ENCODE measurements around the gene R3HCC1L. TPM values are rescaled to one million over a fixed set of nuclear protein-coding genes. Genes with fewer than 3 reads are reported as not detected.

R3HCC1L gene
- total RNA-seq, 1 donor from 2014 or later, result 18.7 TPM

DNA sequence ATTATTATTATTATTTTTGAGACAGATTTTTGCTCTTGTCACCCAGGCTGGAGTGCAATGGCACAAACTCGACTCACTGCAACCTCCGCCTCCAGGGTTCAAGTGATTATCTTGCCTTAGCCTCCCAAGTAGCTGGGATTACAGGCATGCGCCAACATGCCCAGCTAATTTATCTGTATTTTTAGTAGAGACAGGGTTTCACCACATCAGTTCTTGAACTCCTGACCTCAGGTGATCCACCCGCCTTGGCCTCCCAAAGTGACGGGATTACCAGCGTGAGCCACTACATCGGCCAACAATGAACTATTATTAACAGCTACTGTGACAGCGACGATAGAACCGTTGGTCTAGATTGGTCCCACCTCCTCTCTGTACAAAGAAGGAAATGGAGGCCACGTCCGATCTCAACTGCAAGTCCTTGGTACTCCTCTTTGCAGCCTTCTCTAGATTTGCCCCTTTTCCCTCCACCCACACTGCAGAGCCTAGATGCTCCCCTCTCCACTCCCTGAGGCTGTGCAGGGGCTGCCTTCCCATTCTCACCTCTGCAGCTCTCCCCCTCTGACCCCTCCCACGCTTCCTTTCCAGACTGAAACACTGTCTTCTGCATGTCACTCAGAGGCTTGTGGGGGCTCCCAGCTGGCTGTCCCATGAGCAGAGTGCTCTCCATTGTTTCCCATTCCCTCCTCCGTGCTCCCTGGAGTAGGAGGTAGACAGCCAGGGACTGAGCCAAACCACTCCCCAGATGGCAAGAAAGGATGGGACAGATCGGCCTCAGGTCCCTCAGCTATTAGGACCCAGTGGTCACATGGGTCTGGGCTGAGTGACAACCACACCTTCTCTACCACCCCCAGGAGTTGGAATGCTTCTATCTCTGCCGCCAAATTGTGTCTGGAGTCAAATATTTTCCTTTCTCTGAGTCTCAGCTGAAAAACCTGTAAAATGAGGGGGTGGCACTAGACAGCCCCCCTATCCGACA is 131.2 kb downstream of the R3HCC1L start:
- TF ChIP-seq CTCF (IDR thresholded peaks at IDR 0.05; ENCODE audit: unreplicated experiment), result no peak
- H3K4me3 Mint-ChIP-seq (ENCODE audit: low read depth), result no peak overlapping the region
- H3K9me3 Mint-ChIP-seq (ENCODE audit: low read depth), result no peaks in the 10 kb centered on the region

GRCh38 chr10:98266647-98267046 is 132.2 kb downstream of the R3HCC1L start:
- Mint-ChIP-seq H3K27ac (no peak overlapping the region), H3K4me3 (ENCODE audit: low read depth) (peak overlapping the region; percentile 41), H3K36me3 (ENCODE audit: insufficient read depth) (no peaks in the 10 kb centered on the region), H3K9me3 (ENCODE audit: low read depth) (no peaks in the 10 kb centered on the region), H3K4me1 (ENCODE audit: low read depth) (peaks cover 18% of the 10 kb centered on the region), H3K27me3 (peaks cover 52% of the 10 kb centered on the region)
- TF ChIP-seq CTCF (IDR thresholded peaks at IDR 0.05; ENCODE audit: unreplicated experiment), result no peak
- DNase-seq (ENCODE audit: low spot score, unreplicated experiment), result no peak

More for the DNA sequence above, 131.2 kb downstream of the R3HCC1L start:
- H3K27ac Mint-ChIP-seq, result no peak overlapping the region
- no peaks in the 10 kb centered on the region for H3K36me3 Mint-ChIP-seq (ENCODE audit: insufficient read depth)
- peaks cover 45% of the 10 kb centered on the region for H3K27me3 Mint-ChIP-seq
- DNase-seq (ENCODE audit: low spot score, unreplicated experiment), result no peak
- peaks cover 19% of the 10 kb centered on the region for H3K4me1 Mint-ChIP-seq (ENCODE audit: low read depth)

DNA sequence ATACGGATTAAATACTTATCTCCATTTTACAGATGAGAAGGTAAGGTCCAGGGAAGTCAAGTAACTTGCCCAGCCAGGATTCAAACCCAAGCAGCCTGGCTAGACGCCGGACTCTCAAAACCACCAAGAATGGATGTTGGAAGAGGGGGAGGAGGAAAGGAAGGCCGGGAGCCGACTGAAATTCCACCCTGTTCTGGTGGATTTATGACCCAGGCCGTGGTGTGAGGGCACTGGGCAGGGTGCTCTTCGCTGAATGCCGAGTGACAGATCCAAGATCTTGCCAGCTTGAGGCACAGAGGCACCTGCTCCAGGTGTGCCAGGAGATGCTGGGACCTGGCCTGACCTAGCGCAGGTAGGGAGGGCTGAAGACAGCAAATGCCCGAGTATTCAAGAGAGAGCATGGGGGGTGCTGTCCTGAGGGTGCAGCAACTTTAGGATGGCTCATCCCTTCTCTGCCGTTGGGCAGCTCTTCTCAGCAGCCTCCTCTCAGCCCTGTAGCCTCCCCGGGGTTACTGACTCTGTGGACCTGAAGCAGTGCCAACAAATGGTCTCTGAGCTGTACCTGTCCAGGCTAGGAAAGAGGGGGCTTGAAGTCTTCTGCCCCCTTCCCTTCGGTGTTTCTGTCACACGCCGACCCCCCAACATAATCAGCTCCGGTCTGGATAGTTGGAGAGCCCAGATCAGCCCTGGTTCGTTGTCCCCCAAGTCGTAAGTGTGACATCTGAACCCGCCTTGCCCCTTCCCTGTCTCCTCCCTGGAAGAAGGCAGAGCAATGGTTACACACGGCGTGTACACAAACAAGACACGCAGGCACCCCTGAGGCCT is 132.8 kb downstream of the R3HCC1L start:
- TF ChIP-seq CTCF (IDR thresholded peaks at IDR 0.05; ENCODE audit: unreplicated experiment), result no peak
- Mint-ChIP-seq H3K9me3 (ENCODE audit: low read depth) (no peaks in the 10 kb centered on the region), H3K4me1 (ENCODE audit: low read depth) (peaks cover 18% of the 10 kb centered on the region), H3K4me3 (ENCODE audit: low read depth) (peak overlapping the region; percentile 80), H3K27me3 (peaks cover 58% of the 10 kb centered on the region), H3K27ac (peak overlapping the region; percentile 65), H3K36me3 (ENCODE audit: insufficient read depth) (no peaks in the 10 kb centered on the region)
- no peak for DNase-seq (ENCODE audit: low spot score, unreplicated experiment)

- Mint-ChIP-seq H3K4me3 (ENCODE audit: low read depth) (peak within 1 kb of the TSS; percentile 80), H3K27me3 (peaks cover 66% of the 10 kb centered on the region), H3K4me1 (ENCODE audit: low read depth) (peaks cover 20% of the 10 kb centered on the region), H3K9me3 (ENCODE audit: low read depth) (no peaks in the 10 kb centered on the region), H3K27ac (peak within 1 kb of the TSS; percentile 65), H3K36me3 (ENCODE audit: insufficient read depth) (no peaks in the 10 kb centered on the region)
- no peak for TF ChIP-seq CTCF (IDR thresholded peaks at IDR 0.05; ENCODE audit: unreplicated experiment)
- DNase-seq (ENCODE audit: low spot score, unreplicated experiment), result no peak
These were observed 133.6 kb downstream of the R3HCC1L start, which contains the start of gene LOXL4 for GRCh38 chr10:98267894-98268693. Gene LOXL4 (minus strand): TSS chr10:98268194. CDS start chr10:98263019, 5,175 bp downstream.
